ENCODE data around the gene CDKAL1. TPM values are rescaled to one million over a fixed set of nuclear protein-coding genes. Genes with fewer than 3 reads are reported as not detected.
"Not testable (repeated sequence)": the region's sequence is repeated elsewhere in the genome, so short reads cannot be mapped to it uniquely, and the experiment has no call there.

Gene CDKAL1
- total RNA-seq, 3 donors from 2014 or later: 13.0 to 27.2 (median 18.0) TPM

DNA sequence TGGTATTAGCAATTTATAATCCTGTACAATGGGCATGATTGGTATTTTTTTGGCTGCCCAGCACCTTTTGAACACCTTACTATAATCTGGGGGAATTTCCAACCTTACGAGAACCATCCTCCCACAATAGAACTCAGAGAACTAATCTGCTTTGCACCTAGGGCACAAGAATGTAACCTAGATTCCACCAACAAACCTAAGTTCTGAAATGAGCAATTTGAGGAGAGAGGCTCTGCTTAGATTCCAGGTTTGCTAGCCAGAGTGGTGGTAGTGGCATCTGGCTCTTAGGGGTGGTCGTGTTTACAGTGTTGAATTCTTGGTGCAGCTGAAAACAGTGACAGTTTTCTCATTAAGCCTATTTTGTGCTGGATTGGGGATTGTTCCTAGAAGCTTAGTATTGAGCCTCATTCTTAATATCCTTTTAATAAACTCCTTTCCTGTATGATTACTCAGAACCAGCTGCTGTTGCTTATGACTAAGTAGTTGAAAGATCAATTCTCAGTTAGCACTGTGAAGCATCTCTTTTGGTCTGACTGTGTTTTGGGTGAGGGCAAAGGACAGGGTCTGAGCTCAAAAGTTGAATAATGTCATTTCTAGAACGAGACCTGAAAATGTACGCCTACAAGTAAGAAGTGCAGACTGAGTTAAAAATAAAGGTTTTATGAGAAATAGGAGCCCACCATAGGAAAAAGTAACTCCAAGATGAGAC, 385.6 kb downstream of the CDKAL1 start:
- TF ChIP-seq POLR2AphosphoS5 (IDR thresholded peaks at IDR 0.05): no peak
- TF ChIP-seq, protein P1, sequence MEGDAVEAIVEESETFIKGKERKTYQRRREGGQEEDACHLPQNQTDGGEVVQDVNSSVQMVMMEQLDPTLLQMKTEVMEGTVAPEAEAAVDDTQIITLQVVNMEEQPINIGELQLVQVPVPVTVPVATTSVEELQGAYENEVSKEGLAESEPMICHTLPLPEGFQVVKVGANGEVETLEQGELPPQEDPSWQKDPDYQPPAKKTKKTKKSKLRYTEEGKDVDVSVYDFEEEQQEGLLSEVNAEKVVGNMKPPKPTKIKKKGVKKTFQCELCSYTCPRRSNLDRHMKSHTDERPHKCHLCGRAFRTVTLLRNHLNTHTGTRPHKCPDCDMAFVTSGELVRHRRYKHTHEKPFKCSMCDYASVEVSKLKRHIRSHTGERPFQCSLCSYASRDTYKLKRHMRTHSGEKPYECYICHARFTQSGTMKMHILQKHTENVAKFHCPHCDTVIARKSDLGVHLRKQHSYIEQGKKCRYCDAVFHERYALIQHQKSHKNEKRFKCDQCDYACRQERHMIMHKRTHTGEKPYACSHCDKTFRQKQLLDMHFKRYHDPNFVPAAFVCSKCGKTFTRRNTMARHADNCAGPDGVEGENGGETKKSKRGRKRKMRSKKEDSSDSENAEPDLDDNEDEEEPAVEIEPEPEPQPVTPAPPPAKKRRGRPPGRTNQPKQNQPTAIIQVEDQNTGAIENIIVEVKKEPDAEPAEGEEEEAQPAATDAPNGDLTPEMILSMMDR (IDR thresholded peaks at IDR 0.05): no peak
- TF ChIP-seq POLR2A (IDR thresholded peaks at IDR 0.05): no peak
- H3K9me3 ChIP-seq: peaks cover 0 to 5% of the 10 kb centered on the region in 2 donors
- DNase-seq (ENCODE audit: low spot score in 2 of 2): no peak
- intact Hi-C loops (cut with DNase I; ENCODE audit: low total_unique reads): no loop called here
- H3K27me3 ChIP-seq: no peaks in the 10 kb centered on the region
- H3K36me3 ChIP-seq: no peaks in the 10 kb centered on the region
- H3K4me3 ChIP-seq: no peak overlapping the region
- H3K4me1 ChIP-seq: no peaks in the 10 kb centered on the region
- H3K27ac ChIP-seq: no peak overlapping the region

DNA sequence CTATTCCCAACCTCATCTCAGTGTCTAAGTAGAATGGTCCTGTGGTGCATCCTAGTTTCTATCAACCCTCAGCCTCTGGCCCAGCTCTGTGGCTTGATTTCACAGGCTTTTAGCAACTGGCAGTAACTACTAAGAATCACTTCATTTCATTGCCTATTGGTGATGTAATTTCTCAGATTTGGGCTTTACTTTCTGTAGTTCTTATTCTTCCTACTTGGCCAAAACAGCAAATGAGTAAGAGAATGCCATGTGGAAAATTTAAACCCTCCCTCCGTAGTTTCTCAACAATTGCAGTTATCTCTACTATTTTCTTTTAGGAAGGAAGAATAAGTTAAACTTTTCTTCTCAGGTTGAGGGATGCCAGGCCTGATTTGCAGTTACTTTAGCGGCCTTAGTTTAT, 387.3 kb downstream of the CDKAL1 start:
- no peak for DNase-seq (ENCODE audit: low spot score in 2 of 2)
- no peak for TF ChIP-seq POLR2AphosphoS5 (IDR thresholded peaks at IDR 0.05)
- H3K4me1 ChIP-seq: no peaks in the 10 kb centered on the region
- intact Hi-C loops (cut with DNase I; ENCODE audit: low total_unique reads): no loop called here
- no peaks in the 10 kb centered on the region for H3K27me3 ChIP-seq
- H3K4me3 ChIP-seq: no peak overlapping the region
- H3K36me3 ChIP-seq: no peaks in the 10 kb centered on the region
- no peak overlapping the region for H3K27ac ChIP-seq
- H3K9me3 ChIP-seq: no peaks in the 10 kb centered on the region

DNA sequence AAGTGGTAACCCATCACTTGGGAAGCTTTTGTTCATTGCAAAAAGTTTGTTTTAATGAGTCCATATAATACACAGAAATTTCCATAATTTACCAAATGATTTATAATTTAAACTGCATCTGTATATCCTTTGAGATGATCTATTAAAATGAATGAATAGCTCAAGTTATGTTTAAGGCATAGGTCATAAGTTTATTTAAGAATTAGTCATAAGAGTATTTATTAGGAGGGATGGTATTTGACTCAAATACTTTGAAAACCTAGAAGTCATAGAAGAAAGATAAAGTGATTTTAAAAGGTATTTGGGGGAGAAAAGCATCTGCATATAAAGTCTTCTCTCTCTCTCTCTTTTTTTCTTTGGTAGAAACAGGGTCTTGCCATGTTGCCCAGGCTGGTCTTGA, 388.5 kb downstream of the CDKAL1 start:
- no peaks in the 10 kb centered on the region for H3K9me3 ChIP-seq
- TF ChIP-seq POLR2AphosphoS5 (IDR thresholded peaks at IDR 0.05) (no peak), POLR2A (IDR thresholded peaks at IDR 0.05) (no peak)
- TF ChIP-seq, protein P1 (IDR thresholded peaks at IDR 0.05): no peak
- H3K4me3 ChIP-seq: no peak overlapping the region
- DNase-seq (ENCODE audit: low spot score in 2 of 2): no peak
- intact Hi-C loops (cut with DNase I; ENCODE audit: low total_unique reads): no loop called here
- no peaks in the 10 kb centered on the region for H3K36me3 ChIP-seq
- no peaks in the 10 kb centered on the region for H3K4me1 ChIP-seq
- no peak overlapping the region for H3K27ac ChIP-seq
- H3K27me3 ChIP-seq: no peaks in the 10 kb centered on the region

DNA sequence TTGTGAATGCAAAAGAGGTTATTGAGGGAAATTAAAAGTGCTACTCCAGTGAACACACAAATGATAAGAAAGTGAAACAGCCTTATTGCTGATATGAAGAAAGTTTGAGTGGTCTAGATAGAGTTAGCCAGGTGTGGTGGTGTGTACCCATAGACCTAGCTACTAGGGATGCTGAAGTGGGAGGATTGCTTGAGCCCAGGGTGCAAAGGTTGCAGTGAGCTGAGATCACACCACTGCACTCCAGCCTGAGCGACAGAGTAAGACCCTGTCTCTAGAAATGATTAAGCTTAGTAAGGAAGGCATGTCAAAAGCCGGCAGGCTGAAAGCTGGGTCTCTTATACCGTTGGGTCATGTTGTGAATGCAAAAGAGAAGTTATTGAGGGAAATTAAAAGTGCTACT, 389.8 kb downstream of the CDKAL1 start:
- H3K36me3 ChIP-seq; H3K4me3 ChIP-seq; H3K27ac ChIP-seq; H3K4me1 ChIP-seq; H3K27me3 ChIP-seq; H3K9me3 ChIP-seq; DNase-seq (ENCODE audit: low spot score in 2 of 2); intact Hi-C loops (cut with DNase I; ENCODE audit: low total_unique reads): not testable (repeated sequence)

DNA sequence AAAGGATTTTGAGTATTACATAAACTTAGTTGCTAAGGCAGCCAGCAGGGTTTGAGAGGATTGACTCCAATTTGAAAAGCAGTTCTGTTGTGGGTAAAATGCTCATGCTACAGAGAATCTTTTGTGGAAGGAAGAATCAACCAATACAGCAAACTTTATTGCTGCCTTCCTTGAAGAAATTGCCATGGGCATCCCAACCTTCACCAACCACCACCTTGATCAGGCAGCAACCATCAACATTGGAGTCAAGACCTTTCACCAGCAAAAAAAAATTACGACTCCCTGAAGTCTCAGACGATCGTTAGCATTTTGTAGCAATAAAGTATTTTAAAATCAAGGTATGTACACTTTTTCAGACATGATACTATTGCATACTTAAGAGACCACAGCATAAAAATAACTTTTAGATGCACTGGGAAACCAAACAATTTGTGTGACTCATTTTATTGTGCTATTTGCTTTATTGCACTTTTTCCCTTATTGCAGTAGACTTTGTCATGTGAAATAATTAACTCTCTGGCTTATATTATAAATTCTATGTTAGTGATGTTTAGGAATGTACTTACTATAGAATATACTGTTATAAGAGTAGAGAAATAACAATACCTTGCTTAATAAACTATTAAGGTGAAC, 390.8 kb downstream of the CDKAL1 start:
- Histone ChIP-seq H3K9me3 (no peaks in the 10 kb centered on the region), H3K4me3 (no peak overlapping the region), H3K36me3 (no peaks in the 10 kb centered on the region), H3K27me3 (no peaks in the 10 kb centered on the region), H3K4me1 (no peaks in the 10 kb centered on the region), H3K27ac (no peak overlapping the region)
- no peak for DNase-seq (ENCODE audit: low spot score in 2 of 2)
- intact Hi-C loops (cut with DNase I; ENCODE audit: low total_unique reads): no loop called here
- TF ChIP-seq POLR2A (IDR thresholded peaks at IDR 0.05) (no peak), POLR2AphosphoS5 (IDR thresholded peaks at IDR 0.05) (no peak)
- TF ChIP-seq, protein P1 (IDR thresholded peaks at IDR 0.05): no peak

DNA sequence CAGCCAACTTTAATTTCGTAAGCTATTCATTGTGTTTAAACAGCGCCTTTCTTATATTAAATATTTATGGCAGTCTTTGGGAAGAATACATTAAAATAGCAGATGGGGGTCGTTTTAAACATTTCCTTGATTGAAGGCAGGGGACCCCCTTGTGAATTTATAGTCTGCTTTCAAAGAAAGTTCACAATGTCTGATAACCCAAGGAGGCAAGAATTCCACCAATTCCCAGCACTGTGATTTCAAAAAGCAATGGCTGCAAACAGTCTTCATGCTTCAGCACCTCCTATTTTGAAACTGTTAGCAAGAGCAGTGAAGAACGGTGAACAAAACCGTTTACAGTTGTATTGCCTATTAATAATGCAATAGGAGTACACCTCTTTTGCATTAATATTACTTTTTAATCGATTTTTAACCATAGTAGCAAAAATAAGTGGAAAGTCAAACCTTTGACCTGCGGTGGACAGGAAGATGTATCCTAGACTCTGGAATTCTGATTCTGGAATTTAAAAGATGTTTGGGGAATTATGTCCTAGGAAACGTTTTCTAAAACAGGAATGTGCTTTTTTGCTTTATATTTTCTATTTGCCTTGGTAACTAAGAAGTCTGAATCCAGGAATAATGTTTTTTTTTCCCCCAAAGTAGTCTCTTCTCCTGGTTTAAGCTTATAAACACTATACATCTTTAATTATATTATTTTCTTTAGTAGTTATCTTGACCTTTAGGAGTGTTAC, 393.0 kb downstream of the CDKAL1 start:
- TF ChIP-seq, protein P1 (IDR thresholded peaks at IDR 0.05): no peak
- TF ChIP-seq POLR2AphosphoS5 (IDR thresholded peaks at IDR 0.05) (no peak), POLR2A (IDR thresholded peaks at IDR 0.05) (no peak)
- H3K4me3 ChIP-seq: no peak overlapping the region
- H3K27ac ChIP-seq: no peak overlapping the region
- no peak for DNase-seq (ENCODE audit: low spot score in 2 of 2)
- no peaks in the 10 kb centered on the region for H3K36me3 ChIP-seq
- intact Hi-C loops (cut with DNase I; ENCODE audit: low total_unique reads): no loop called here
- H3K4me1 ChIP-seq: no peaks in the 10 kb centered on the region
- no peaks in the 10 kb centered on the region for H3K9me3 ChIP-seq
- H3K27me3 ChIP-seq: no peaks in the 10 kb centered on the region
